ENCODE results near the gene PDE8B. TPM values are rescaled to one million over a fixed set of nuclear protein-coding genes. Genes with fewer than 3 reads are reported as not detected.

The PDE8B gene
- total RNA-seq, 1 experiment from 2014 or later = not detected

DNA sequence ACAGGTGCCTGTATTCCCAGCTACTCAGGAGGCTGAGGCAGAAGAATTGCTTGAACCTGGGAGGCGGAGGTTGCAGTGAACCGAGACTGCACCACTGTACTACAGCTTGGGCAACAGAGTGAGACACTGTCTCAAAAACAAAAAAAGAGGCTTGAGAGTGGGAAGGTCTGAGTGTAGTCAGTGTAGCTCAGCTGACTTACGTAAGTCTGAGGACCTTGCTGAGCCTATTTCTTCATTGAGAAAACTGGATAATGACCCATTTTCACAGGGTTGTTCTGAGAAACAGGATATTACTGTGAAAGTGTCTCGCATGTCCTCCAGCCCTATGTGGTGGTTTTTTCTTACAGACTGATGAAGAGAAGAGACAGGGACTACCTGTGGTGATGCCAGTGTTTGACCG, 214.9 kb downstream of the PDE8B start:
- DNase-seq = no peak
- TF ChIP-seq EZH2 (IDR thresholded peaks at IDR 0.05; ENCODE audit: low read length, unreplicated experiment) (no peak), EZH2phosphoT487 (IDR thresholded peaks at IDR 0.05; ENCODE audit: borderline replicate concordance, low read length) (no peak)
- TF ChIP-seq, protein P1, sequence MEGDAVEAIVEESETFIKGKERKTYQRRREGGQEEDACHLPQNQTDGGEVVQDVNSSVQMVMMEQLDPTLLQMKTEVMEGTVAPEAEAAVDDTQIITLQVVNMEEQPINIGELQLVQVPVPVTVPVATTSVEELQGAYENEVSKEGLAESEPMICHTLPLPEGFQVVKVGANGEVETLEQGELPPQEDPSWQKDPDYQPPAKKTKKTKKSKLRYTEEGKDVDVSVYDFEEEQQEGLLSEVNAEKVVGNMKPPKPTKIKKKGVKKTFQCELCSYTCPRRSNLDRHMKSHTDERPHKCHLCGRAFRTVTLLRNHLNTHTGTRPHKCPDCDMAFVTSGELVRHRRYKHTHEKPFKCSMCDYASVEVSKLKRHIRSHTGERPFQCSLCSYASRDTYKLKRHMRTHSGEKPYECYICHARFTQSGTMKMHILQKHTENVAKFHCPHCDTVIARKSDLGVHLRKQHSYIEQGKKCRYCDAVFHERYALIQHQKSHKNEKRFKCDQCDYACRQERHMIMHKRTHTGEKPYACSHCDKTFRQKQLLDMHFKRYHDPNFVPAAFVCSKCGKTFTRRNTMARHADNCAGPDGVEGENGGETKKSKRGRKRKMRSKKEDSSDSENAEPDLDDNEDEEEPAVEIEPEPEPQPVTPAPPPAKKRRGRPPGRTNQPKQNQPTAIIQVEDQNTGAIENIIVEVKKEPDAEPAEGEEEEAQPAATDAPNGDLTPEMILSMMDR (conservative IDR thresholded peaks at IDR 0.05; ENCODE audit: low read depth, low read length) = no peak
- H3K9ac ChIP-seq (ENCODE audit: low read length) = no peak overlapping the region
- H3K27ac ChIP-seq (ENCODE audit: low read length) = no peak overlapping the region
- no peaks in the 10 kb centered on the region for H3K9me3 ChIP-seq (ENCODE audit: low read length)
- no peaks in the 10 kb centered on the region for H3K27me3 ChIP-seq (ENCODE audit: low read length)
- no peak overlapping the region for H2AFZ ChIP-seq (ENCODE audit: low read length)
- no peaks in the 10 kb centered on the region for H3K9me2 ChIP-seq (replicated peaks; ENCODE audit: low read length)
- ChIA-PET CTCF (no interaction called here), POLR2A (ENCODE audit: unreplicated experiment) (no interaction called here)
- BruUV-seq (replicated peaks) = no TSS peak
- ATAC-seq = no peak
- H3K4me1 ChIP-seq (ENCODE audit: insufficient read depth, low read length) = peaks cover 29% of the 10 kb centered on the region
- no peaks in the 10 kb centered on the region for H3K79me2 ChIP-seq (ENCODE audit: low read length)
- H3K36me3 ChIP-seq (ENCODE audit: low read depth, low read length) = no peaks in the 10 kb centered on the region
- no peaks in the 10 kb centered on the region for H3F3A ChIP-seq (ENCODE audit: low read length, unreplicated experiment)
- H3K4me3 ChIP-seq (ENCODE audit: low read length) = no peak overlapping the region
- 0 out of 2 replicates have a peak overlapping the region, but pooled peaks have one; percentile 46 for H3K4me2 ChIP-seq (ENCODE audit: low read length)
- no peaks in the 10 kb centered on the region for H4K20me1 ChIP-seq (ENCODE audit: low read length)
- intact Hi-C loops (cut with micrococcal nuclease) = no loop called here

DNA sequence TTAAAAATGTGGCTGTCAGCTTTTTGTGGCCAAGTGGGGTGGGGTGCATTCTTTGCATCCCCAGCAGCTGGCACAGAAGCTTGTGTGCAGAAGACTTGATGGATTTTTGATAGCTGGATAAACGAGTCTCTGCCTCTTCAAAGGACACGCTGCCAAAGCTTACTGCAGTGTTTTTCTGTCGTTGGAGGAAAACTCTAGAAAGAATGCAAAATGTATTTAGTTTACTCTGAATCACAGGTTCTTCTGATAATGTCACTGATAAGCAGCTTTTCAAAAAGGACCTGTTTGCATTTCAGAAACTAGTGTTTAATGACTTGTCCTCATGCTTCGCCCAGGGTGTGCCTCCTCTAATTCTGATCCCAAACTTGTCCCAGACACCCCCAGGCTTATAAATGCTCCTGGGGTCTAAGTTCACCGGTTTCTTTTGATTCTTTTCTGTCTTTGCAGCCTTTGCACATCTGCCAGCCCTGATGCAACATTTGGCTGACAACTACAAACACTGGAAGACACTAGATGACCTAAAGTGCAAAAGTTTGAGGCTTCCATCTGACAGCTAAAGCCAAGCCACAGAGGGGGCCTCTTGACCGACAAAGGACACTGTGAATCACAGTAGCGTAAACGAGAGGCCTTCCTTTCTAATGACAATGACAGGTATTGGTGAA, 215.6 kb downstream of the PDE8B start:
- Histone ChIP-seq H3K9me3 (ENCODE audit: low read length) (no peaks in the 10 kb centered on the region), H3K27ac (ENCODE audit: low read length) (peak overlapping the region; percentile 41), H2AFZ (ENCODE audit: low read length) (no peak overlapping the region), H3K79me2 (ENCODE audit: low read length) (no peaks in the 10 kb centered on the region), H3F3A (ENCODE audit: low read length, unreplicated experiment) (no peaks in the 10 kb centered on the region), H3K4me1 (ENCODE audit: insufficient read depth, low read length) (peaks cover 36% of the 10 kb centered on the region), H3K36me3 (ENCODE audit: low read depth, low read length) (no peaks in the 10 kb centered on the region), H3K9ac (ENCODE audit: low read length) (no peak overlapping the region), H4K20me1 (ENCODE audit: low read length) (no peaks in the 10 kb centered on the region), H3K9me2 (replicated peaks; ENCODE audit: low read length) (no peaks in the 10 kb centered on the region), H3K4me2 (ENCODE audit: low read length) (peak overlapping the region; percentile 46), H3K27me3 (ENCODE audit: low read length) (no peaks in the 10 kb centered on the region), H3K4me3 (ENCODE audit: low read length) (no peak overlapping the region)
- CTCF ChIA-PET = no interaction called here
- TF ChIP-seq, protein P1 (conservative IDR thresholded peaks at IDR 0.05; ENCODE audit: low read depth, low read length) = no peak
- TF ChIP-seq EZH2 (IDR thresholded peaks at IDR 0.05; ENCODE audit: low read length, unreplicated experiment) = no peak
- no peak for TF ChIP-seq EZH2phosphoT487 (IDR thresholded peaks at IDR 0.05; ENCODE audit: borderline replicate concordance, low read length)
- DNase-seq (peak; percentile 53), ATAC-seq (peak; percentile 29)
- POLR2A ChIA-PET (ENCODE audit: unreplicated experiment) = interaction anchor here (0.6 kb wide), 2 partner anchors 28 to 1730 kb away, joined by 3 to 7 read pairs; no protein-coding TSS in a partner anchor
- no TSS peak for BruUV-seq (replicated peaks)
- intact Hi-C loops (cut with micrococcal nuclease) = no loop called here

DNA sequence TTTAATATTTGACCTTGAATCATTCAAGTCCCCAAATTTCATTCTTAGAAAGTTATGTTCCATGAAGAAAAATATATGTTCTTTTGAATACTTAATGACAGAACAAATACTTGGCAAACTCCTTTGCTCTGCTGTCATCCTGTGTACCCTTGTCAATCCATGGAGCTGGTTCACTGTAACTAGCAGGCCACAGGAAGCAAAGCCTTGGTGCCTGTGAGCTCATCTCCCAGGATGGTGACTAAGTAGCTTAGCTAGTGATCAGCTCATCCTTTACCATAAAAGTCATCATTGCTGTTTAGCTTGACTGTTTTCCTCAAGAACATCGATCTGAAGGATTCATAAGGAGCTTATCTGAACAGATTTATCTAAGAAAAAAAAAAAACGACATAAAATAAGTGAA, 216.2 kb downstream of the PDE8B start:
- peak; percentile 73 for DNase-seq
- Histone ChIP-seq H3K79me2 (ENCODE audit: low read length) (no peaks in the 10 kb centered on the region), H3K36me3 (ENCODE audit: low read depth, low read length) (no peaks in the 10 kb centered on the region), H3K9me3 (ENCODE audit: low read length) (no peaks in the 10 kb centered on the region), H3K4me1 (ENCODE audit: insufficient read depth, low read length) (peaks cover 40% of the 10 kb centered on the region), H4K20me1 (ENCODE audit: low read length) (peaks cover 2% of the 10 kb centered on the region; the same call in 1 of the 2 replicates), H3K9me2 (replicated peaks; ENCODE audit: low read length) (no peaks in the 10 kb centered on the region), H3F3A (ENCODE audit: low read length, unreplicated experiment) (peaks cover 4% of the 10 kb centered on the region), H3K27me3 (ENCODE audit: low read length) (no peaks in the 10 kb centered on the region), H3K4me3 (ENCODE audit: low read length) (no peak overlapping the region), H3K27ac (ENCODE audit: low read length) (peak overlapping the region; percentile 41), H3K4me2 (ENCODE audit: low read length) (peak overlapping the region; percentile 46), H2AFZ (ENCODE audit: low read length) (no peak overlapping the region), H3K9ac (ENCODE audit: low read length) (no peak overlapping the region)
- POLR2A ChIA-PET (ENCODE audit: unreplicated experiment) = interaction anchor here (0.6 kb wide), 1 partner anchor 1730 kb away, joined by 7 read pairs; no protein-coding TSS in a partner anchor
- peak; percentile 73 for ATAC-seq
- no peak for TF ChIP-seq EZH2 (IDR thresholded peaks at IDR 0.05; ENCODE audit: low read length, unreplicated experiment)
- intact Hi-C loops (cut with micrococcal nuclease) = no loop called here
- CTCF ChIA-PET = interaction anchor here (0.6 kb wide), 1 partner anchor 164 kb away, joined by 4 read pairs; no protein-coding TSS in a partner anchor
- no TSS peak for BruUV-seq (replicated peaks)
